CD4-positive, alpha-beta T cell treated with Interleukin-4 for 1 hour (primary cell): Measurements from ENCODE around the gene ERBB2.

Experiments
- DNase-seq, 2 donors: peaks; one replicate each; pipeline ENCODE4 v3.0.0-alpha.2; 2020 to 2022

Gene ERBB2

DNA sequence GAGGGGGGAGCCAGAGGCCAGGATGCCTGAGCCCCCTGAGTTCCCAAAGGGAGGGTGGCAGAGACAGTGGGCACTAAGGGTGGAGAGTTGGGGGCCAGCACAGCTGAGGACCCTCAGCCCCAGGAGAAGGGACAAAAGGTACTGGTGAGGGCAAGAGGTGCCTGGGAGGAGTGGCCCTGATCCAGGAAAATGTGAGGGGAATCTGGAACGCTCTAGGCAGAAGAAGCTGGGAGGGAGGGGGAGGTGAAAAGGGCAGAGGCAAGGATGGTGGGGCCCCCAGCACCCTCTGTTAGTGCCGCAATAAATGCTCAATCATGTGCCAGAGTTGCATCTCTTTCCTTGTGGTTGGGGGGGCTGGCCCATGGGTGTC lies 33.6 kb upstream of the ERBB2 start:
- no peak for DNase-seq

DNA sequence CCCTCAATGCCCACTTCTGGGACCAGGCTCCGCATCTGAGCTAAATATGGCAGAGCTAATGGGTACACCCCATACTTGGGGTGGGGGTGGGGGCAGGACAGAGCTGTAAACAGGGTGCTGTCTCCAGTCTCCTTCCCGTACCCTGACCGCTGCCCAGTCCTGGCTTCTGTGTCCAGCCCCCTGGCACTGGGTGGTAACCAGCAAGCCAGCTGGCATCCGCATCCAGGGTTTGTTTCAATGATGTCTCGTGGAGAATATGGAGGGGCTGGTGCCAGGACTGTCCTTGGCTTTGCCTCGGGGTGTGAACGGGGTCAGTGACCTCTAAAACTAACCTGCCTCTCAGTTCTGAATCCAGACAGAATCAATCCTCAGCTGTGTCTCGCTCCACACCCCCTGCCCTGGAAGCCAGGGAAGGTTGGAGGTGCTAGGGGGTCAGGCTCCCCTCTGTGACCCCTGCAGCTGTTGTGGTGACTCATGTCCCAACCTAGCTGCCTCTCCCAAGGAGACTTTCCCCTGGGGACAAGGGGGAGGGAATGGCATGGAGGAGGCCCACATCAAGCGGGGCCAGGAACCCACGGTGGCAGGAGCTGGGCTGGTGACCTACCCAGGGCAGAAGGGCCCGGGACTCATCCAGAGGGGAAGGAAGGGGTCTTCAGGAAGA lies 33.1 kb upstream of the ERBB2 start:
- DNase-seq = no peak

DNA sequence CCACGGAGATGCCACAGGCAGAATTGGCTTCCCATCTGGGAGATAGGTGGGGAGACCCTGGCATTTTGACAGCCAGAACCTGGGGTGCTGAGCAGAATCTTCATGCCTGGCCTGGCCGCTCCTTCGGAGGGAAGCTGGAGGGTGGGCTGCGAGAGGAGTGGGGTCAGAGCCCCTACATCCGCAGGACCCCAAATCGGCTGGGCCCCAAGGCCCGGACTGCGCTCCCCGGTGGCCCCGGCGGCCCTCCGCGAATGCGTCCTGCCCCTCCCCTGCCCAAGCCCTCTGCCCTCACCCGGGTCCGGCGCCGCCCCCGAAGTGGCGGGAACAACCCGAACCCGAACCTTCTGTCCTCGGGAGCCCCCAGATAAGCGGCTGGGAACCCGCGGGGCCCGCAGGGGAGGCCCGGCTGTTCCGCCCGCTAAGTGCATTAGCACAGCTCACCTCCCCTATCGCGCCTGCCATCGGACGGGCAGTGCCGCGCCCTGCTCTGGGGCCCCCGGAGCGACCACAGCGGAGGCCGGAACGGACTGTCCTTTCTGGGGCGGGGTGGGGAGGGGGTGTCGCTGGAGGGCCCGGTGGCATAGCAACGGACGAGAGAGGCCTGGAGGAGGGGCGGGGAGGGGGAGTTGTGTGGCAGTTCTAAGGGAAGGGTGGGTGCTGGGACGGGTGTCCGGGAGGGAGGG lies 32.5 kb upstream of the ERBB2 start:
- no peak for DNase-seq

DNA sequence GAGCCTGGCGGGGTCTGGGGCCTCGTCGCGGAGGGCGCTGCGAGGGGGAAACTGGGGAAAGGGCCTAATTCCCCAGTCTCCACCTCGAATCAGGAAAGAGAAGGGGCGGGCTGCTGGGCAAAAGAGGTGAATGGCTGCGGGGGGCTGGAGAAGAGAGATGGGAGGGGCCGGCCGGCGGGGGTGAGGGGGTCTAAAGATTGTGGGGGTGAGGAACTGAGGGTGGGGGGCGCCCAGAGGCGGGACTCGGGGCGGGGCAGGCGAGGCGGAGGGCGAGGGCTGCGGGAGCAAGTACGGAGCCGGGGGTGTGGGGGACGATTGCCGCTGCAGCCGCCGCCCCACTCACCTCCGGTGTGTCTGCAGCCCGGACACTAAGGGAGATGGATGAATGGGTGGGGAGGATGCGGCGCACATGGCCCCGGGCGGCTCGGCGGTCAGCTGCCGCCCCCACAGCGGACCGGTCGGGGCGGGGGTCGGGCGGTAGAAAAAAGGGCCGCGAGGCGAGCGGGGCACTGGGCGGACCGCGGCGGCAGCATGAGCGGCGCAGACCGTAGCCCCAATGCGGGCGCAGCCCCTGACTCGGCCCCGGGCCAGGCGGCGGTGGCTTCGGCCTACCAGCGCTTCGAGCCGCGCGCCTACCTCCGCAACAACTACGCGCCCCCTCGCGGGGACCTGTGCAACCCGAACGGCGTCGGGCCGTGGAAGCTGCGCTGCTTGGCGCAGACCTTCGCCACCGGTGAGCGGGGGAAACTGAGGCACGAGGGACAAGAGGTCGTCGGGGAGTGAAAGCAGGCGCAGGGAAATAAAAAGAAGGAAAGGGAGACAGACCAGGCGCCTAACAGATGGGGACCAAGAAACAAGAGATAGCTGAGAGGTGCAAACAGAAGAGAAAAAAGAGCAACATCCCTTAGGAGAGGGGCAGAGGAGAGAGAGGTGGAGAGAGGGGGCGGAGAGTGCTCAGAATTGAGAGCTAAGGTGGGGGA lies 31.6 kb upstream of the ERBB2 start, which contains the start of gene PNMT:
Gene PNMT (plus strand): TSS at position 509 of the 980 bp plus-strand sequence. CDS start 23 bp downstream, at position 532.
- peak; percentile 64 to 65 for DNase-seq

DNA sequence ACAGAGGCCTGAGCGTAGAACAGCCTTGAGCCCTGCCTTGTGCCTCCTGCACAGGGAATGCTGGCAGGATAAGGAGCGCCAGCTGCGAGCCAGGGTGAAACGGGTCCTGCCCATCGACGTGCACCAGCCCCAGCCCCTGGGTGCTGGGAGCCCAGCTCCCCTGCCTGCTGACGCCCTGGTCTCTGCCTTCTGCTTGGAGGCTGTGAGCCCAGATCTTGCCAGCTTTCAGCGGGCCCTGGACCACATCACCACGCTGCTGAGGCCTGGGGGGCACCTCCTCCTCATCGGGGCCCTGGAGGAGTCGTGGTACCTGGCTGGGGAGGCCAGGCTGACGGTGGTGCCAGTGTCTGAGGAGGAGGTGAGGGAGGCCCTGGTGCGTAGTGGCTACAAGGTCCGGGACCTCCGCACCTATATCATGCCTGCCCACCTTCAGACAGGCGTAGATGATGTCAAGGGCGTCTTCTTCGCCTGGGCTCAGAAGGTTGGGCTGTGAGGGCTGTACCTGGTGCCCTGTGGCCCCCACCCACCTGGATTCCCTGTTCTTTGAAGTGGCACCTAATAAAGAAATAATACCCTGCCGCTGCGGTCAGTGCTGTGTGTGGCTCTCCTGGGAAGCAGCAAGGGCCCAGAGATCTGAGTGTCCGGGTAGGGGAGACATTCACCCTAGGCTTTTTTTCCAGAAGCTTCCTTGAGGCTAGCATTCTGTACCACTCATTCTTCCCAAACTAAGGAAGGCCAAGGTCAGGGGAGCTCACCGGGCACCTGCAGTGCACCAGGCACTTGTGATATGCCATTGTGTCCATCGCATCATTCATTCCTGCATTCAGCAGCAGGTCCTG lies 29.7 kb upstream of the ERBB2 start:
- no peak for DNase-seq

DNA sequence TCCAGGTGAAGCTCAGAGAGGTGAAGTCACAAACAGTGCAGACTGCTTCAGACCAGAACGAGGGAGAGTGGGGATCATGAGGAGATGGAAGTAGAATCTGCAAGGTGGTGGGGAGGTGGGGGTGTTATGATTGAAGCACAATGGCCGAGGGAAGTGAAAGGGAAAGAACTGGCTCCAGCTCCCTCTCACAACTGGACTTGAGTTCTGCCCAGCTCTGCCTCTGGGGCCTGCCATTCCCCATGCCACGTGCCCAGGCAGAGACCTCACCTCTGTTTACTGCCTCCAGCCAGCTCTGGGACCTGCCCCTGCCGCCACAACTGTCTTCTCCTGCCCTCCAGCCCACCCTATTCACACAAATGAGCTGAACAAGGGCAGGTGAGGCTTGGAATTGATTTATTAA lies 29.1 kb upstream of the ERBB2 start:
- DNase-seq = no peak

DNA sequence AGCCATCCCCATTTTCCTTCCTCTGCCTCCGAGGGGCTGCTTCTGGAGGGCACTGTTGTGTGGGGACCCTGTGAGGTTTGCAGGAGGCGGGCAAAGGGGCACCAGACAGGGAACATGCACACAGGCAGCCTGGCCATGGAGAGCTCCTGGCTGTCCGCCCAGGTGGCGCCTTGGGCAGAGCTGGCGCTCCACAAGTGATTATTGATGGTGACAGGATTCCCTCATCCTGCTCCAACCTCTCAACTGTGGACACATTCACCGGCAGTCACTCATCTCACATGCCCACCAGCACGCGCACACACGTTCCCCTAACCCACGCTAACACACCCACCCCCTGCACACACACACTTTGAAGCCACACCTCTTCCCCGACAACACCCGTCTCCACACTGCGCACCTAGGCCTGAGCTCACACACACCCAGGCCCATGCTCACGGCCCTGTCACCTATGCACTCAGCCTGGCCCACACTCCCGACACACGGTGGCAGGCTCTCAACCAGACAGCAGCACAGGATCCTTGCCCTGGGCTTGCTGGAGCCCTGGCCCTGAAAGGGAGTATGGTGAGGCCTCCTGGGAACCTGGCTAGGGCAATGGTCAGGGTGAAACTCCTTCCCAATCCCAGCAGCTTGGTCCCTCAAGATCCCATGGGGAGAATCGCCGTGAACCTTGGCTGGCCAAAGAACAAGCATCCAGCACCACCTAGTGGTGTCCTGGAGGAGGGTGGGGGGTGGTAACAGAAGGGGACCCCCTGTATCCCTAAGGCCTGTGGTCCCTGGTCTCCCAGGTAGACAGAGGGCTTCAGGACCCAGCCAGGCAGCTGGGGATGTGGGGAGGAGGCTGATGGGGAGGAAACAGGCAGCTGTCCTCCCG lies 28.0 kb upstream of the ERBB2 start:
- DNase-seq = no peak

DNA sequence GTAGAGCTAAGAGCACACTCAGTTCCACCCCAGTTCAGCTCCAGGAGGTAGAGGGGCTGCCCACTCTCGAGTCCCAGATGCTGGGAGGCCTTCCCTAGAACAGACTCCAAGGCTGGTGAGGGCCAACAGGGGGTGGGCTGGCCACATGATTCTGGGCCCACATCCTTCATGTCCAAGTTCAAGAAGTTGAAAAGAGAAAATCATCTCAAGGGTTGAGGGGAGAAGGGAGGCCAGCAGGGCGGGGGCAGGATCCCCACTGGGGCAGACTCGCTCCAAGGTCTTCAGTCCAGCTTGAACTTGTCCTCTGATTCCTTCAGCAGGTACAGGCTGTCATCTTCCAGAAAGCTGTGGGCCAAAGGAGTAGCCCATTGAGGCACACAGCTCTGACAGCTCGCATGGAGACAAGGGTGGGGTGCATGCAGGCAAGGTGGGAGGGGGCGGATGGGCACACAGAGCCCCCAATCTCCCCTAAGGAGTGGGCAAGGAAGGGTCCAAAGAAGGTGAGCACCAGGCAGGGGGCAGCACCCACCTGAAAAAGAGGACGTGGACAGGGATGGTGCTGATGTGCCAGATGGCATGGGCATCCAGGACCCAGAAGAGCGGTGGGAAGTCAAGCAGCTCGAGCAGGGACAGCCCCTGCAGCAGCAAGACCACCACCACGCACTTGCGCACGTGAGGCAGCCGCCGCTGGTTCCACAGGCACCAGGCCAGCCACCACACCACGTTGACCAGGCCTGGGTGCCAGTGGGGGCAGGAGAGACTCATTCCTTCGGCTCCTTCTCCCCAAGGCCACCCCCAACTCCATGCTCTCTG lies 27.1 kb upstream of the ERBB2 start:
- no peak for DNase-seq

DNA sequence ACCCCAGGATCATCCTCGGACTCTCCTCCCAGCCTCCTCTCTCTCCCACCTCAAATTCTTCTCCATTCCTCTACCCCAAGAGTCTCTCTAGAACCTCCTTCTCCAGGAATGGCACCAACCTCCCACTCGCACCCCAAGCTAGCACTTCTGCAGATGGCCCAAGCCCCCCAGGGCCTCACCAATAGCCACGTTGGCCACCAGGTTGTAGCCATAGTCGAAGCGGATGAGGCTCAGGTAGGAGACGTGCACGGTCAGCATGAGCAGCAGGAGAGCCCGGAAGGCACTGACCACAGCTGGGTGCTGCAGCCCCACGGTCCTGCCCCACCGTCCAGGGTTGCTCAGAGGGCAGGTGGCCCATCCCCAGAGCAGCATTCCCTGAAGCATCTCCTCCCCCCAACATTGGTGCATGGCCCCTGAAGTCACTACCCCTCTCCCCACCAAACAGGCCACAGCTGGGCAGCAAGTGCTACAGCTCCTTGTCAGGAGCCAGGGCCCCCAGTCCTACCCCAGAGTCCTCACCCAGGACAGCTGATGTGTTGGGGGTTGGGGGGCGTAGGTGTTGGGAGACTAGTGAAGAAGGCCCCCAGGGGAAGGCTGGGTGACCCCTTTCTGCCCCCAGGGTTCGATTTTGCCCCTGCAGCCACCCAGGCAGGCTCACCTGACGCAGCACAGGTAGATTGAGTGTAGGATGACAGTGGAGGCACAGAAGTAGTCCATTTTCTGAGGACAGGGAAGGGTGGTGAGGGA lies 26.4 kb upstream of the ERBB2 start:
- DNase-seq = no peak

DNA sequence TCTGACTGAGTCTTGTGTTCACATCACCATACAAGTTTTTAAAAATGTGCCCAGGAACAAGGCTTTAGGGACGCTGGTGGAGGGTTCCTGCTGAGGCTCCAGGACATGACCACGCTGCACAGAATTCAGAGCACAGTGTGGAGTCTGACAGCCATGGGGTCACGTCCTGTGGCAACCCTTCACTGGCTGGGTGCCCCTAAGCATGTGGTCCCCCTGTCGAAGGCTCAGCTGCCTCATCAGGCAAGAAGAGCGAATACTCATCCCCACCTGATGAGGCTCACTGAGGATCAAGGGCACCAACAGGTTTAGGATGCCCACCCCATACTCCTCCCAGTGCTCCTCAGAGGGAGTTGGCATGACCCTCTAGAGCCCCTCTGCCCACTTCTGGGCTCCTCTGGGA lies 25.7 kb upstream of the ERBB2 start:
- DNase-seq = no peak

DNA sequence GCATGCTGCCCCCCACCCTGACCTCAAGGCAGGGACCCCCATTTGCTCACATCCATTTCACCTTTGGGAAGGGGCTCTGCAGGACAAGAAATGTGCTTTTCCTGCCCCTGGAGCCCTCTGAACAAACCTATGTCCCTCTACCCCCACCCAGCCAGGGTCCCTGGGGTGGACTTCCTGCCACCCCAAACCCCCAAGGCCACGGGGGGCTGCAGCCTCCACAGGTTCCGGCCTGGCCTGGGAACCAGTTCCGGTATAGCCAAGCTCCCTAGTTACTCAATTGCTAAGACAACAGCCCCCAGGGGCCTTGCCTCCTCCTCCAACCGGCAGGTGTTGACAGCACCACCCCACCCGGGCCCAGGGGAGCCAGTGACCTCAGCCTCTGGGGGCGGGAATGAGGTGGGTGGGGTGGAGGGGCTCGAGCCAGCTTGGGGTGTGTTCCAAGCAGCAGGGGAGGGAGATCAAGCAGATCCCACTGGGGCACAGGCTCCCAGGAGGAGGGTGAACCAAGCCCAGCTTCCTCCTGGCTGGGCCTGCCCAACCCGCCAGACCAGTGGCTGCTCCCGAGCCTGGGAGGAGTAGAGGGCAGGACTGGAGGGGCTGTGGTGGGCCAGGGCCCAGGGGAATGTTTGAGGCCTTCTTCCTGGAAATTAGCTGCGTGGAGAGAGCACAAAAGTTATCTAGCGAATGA lies 25.0 kb upstream of the ERBB2 start:
- DNase-seq = no peak

DNA sequence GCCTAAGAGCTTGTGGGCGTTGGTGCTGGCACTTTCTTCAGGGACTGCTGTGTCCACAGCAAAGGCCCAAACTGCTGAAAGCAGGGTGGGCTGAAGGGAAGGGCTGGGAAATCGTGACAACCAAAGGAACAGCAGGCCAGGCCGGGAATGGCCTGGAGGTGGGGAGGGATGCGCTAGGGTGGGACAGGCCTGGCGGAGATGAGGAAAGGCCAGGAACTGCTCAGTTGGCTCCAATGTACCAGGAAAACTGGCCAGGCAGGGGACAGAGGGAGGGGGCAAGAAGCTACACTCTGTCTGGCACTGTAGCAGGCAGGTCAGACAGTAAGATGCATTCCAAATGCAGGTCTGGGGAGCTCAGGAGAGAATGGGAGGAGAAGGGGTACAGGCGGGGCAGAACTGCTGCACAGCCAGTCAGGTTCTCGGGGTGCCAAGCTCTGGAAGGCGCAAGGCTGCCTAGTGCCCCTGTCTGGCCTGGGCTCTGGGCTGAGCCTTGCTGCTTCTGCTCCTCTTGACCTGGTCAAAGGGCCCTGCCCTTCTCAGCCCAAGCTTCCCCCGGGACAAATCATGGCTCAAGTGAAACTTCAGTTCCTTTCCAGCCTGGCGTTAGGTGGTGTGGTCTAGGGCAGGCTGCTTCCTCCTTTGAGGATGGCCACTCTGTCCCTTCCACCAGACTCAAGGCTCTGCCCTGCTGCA lies 24.3 kb upstream of the ERBB2 start:
- no peak for DNase-seq

DNA sequence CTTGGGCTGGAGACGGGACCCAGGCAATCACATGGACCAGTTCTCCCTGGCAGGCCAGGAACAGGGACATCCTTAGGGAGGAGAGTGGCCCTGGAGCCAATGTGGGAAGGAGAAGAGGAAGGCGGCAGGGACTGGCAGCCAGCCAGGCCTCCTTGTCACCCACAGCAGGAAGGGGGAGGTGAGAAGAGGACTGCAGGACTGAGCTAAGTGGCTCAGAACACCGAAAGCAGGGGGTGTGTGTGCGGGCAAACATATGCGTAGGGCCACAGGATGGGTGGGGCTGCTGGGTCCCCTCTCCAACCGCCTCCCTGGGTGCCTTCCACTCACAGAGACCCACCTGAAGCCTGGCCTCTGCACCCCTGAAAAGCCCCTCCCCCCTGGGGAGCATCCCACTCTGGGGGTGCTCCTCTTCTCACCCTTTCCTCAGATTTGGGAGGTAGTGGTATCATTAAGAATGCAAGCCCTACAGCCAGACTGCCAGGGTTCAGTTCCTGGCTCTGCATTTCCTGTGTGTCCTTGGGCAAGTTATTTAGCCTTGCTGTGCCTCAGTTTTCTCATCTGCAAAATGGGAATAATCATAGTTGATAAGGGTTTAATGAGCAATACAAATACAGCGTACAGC lies 23.6 kb upstream of the ERBB2 start:
- DNase-seq = peak; percentile 71 to 73

DNA sequence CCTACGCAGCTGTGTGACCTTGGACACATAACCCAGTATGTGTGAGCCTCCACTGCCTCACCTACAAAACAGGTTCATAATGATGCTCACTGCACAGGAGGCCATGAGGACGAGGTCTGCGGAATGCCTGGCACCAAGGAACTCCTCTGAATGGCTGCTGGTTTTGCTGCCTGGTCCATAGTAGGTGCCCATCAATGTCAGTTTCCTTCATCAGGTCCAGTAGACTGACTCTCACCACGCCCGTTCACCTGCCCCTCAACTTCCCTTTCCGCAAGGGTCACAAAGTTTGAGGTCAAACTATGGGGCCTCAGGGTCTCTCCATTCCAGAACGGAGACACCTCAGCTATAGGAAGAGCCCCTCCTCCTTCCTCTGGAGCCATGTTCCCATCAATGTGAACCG lies 22.8 kb upstream of the ERBB2 start:
- no peak for DNase-seq

DNA sequence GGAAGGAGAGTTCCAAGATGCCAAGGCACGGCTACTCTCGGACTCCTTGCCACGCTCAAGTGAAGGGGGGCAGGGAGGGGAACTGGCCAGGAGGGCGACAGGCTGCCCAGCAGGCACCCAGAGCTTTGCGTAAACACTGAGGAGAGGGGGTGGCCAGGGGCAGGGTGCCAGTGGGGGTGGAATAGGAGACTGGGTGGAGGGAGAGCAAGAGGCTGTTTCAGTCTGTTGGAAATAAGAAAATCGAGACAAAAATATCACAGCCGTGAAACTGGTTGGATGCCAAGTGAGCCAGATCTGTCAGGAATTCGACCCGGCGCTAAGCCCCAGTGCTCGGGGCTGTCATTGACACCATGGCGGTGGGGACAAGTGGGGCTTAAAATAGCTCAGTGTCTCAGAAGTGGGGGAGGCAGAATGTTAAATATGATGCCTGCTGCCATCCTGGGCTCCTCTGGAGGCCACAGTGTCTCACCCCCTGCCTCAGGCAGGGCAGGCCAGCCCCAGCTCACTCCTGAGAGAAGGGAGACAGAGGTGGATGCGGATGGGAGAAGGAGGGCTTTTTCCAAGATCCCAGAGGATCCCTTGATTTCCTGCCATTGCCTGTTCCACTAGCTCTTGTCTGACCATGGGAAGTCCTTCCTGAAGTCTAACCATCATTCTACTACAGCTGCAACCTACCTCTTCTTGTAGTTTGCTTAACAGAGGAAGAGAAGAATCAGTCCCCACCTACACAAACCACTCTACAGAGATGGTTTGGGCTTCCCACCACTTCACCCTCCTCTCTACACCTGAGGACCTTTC lies 22.1 kb upstream of the ERBB2 start:
- DNase-seq = no peak

DNA sequence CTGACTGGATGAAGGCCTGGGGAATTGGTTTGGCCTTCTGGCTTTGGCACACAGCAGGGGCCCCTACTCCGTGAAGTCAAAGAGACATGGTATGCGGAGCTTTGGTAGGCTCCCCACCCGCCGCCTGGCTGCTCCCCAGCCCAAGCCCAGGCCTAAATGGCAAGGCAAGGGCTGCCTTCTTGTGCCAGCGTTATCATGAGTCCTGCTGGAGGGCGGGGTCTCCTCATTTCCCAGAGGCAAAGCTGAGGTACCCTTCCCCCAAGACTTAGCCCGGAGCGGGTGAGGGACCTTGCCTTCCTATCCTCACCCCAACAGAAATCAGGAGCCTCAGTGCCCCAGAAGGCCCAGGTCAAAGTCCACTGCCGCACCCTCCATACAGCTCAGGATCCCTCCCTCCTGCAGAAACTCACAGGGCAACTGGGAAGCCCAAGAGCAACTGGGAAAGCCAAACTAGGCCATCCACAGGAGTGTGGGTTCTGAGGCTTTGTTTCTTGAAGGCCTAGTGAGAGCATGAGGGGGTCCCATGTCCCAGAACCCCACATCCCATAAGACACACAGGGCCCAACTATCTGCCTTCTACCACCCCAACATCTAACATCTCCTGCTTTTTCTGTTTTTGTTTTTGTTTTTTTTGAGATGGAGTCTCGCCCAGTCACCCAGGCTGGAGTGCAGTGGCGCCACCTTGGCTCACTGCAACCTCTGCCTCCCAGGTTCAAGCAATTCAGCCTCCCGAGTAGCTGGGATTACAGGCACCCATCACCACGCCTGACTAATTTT lies 21.3 kb upstream of the ERBB2 start:
- no peak for DNase-seq
